HG03457 (cell line): ENCODE measurements around the gene LAMA4.
"Not testable (repeated sequence)": the region's sequence is repeated elsewhere in the genome, so short reads cannot be mapped to it uniquely, and the experiment has no call there.

Experiments
- ATAC-seq: cut with Tn5 transposase; IDR thresholded peaks from one replicate; pipeline ENCODE4 v1.9.1; 2021; ENCODE audit warnings: moderate number of reproducible peaks; ENCODE audit not compliant: unreplicated experiment

The LAMA4 gene

DNA sequence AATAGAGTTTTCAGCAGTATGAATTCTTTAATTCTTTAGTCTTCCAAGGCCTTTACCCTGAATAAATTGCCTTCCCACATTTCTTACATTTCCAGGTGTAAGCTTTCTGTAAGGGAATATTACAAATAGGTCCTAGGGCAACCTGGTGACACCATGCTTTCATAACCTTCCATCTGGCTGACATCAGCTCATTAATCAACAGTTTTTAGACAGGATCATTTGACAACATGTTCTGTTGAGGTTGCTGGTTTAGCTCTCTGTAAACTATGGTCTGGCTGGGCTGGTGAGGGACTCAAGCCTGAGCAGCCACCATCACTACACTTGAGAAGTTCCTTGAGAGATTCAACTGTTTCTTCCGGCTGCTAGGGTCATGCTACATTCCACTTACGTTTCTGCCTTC lies 147.8 kb downstream of the LAMA4 start:
- ATAC-seq: no peak

DNA sequence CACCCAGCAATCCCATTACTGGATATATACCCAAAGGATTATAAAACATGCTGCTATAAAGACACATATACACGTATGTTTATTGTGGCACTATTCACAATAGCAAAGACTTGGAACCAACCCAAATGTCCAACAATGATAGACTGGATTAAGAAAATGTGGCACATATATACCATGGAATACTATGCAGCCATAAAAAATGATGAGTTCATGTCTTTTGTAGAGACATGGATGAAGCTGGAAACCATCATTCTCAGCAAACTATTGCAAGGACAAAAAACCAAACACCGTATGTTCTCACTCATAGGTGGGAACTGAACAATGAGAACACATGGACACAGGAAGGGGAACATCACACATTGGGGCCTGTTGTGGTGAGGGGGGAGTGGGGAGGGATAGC lies 148.3 kb downstream of the LAMA4 start:
- ATAC-seq: not testable (repeated sequence)

DNA sequence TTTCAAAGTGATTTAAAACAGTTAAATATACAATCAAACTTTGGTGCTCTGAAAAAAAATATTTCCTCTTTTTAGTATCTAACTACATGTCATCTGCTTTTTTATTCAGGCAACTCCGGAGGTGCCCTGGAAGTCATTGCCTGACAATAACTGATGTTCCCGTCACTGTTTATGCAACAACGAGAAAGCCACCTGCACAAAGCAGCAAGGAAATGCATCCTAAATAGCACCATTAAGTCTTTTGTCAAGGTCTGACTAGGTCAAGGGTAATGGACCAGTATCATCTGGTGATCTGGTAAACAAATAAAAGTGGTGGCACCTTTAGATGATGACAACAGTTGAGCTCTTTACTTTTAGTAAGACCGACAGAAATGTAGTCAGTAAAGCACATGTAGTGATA lies 153.8 kb downstream of the LAMA4 start:
- ATAC-seq: no peak

DNA sequence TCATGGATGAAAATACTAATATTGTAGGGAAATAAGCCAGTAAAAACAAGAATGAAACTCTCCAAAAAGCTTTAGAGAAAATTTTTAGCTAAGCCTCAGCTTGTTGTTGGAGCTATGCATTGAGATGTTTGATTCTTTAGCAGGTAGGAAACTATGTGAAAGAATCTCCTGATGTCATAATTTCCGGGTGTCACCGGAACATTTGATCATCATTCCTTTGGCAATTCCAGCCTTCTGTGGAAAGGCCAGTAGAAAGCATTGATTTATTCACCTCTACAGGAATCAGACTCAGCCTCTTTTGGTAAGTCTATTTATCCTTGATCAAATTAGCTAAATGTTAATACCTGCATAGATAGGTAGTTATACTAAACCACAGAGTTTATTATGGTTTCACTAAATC lies 157.5 kb downstream of the LAMA4 start:
- ATAC-seq: no peak

DNA sequence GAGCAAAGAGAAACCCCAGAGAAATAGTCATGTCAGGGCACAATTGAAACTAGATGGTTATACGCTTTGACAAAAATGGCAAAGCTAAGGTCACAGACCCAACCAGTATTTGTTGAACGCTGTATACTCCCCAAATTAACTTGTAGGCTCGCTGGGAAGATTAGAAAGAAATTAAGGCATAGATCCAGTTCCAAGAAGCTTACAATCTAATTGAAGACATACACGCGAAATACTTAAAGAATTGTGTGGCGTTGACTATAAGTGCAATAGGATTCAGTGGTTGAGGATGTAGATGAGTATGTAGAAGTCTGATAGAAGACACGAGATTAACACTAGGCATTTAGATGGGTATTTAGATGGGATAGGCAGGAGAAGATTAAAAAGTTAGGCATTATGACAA lies 166.5 kb downstream of the LAMA4 start:
- no peak for ATAC-seq

DNA sequence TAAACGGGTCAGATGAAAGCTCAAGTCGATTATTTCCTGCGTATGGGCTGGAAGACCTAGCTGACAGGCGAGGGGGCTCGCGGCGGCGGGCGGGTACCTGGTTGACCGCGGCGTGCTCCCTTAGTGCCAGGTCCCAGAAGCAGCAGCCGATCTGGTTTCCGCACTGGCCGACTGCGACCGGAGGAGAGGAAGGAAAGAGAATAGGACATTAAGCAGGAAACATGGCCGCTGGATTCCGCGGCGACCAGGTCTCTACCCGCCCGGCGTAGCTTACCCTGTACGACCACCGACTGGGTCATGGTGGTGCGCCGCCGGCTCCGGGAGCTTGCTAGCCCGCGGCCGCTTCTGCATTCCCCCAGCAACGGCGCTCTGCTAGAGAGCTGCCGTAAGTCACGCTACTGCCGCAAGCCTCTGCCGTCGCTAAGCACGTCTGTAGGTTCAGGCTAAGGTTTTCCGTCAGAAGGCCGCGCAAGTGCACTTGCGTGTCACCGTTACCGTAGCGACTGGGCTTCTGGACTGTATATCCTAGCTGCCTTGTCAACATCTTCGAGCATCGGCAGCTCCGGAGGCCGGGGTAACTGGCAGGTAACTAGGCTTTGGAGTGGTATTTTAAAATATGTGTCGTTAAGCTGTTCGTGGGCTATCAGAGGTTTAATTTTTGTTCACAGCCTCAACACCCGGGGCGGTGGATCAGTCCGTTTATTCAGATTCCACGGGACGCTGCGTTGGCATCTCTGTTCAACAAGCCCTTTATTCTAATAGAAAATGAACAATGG lies 167.0 kb downstream of the LAMA4 start, which contains the start of the genes FAM229B and TUBE1:
Gene FAM229B (plus strand): TSS at position 456 of the 776 bp plus-strand sequence. CDS start 11,693 bp downstream, outside the sequence.
Gene TUBE1 (minus strand): TSS at position 347 of the 776 bp plus-strand sequence. CDS start 48 bp downstream, at position 299.
- ATAC-seq: peak; percentile 98

DNA sequence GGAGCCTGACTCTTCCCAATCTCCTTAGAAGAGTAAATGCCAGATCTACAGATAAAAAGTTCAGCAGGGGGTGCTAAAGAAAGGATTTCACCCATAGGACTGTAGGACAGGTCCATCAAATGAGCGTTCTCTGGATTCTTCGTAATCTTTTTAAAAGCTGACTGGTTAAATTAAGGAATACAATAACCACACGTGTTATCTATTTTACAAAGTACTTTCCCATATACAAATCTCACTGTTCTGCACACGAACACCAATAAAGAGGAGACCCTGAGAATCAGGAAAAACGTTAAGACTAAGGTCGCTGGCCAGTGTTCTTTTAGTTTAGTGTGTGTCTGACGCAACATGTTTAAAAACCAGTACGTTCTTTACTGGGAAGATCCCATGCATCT lies 167.6 kb downstream of the LAMA4 start:
- ATAC-seq: peak; percentile 3

DNA sequence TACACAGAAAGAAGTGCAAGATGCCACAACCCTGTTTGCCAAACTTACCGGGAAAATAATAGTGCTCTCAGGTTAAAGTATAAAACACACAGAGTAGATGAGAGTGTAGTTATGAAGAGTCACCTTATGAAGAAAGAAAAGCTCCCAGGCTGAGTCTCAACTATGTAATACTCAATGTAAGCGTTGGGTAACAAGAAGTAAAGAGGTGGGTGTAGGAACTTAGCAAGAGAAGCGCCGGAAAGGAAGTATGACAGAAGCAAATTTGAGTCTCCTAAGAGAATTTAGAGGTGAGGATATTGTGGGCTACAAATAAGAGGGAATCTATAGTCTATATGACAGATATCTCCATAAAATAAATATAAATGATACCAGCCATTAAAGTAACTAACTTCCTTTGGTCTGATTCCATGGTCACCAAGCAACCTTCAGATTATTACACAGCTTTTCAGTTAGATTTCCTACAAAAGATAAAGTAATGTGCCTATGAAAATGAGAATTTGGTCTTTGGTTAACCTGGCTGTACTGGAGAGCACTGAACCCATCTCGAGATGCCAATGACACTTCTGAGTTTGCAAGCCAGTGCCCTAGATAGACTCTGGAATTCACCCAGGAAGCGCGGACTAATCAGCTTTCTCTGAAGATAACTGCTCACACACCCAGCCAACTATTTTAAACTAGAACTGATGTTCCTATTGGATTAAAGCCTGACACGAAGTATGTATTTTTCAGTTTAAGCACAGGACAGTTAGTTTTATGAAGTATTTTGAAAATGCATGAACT lies 168.9 kb downstream of the LAMA4 start:
- ATAC-seq: no peak

DNA sequence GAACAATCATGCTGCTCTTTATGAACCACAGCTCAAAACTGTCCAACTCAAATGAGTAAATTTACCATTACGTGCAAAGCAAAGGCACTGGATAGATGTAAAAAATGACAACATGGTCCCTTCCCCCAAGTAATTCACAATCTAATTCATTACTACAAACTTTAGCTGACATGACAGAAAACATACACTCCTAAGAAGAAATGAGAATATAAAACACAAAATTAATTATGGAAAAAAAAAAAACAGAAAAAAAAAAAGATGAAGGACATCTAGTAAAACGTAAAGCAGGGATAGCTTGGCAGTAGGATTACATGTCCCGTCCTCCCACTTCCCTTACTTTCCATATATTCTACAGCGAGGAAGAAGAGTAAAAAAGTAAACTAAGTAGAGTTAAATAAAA lies 172.8 kb downstream of the LAMA4 start:
- ATAC-seq: no peak

DNA sequence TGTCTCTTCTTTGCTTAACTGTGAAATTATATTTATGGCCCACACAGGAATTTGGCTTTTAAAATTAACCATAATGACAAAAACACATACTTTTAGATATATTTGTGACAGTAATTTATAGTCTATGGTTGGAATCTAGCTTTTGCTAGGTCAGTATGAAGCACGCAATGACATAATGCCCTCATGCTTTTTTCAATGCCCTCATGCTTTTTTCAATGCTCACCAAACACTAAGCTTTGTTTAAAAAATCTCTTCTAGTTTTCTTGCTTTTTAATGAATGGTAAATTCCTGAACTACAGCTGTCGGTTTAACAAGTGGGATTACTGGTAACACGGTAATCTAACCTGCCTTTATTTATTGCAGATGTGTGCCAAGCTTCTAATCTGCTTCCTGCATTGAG lies 187.8 kb downstream of the LAMA4 start:
- ATAC-seq: no peak

DNA sequence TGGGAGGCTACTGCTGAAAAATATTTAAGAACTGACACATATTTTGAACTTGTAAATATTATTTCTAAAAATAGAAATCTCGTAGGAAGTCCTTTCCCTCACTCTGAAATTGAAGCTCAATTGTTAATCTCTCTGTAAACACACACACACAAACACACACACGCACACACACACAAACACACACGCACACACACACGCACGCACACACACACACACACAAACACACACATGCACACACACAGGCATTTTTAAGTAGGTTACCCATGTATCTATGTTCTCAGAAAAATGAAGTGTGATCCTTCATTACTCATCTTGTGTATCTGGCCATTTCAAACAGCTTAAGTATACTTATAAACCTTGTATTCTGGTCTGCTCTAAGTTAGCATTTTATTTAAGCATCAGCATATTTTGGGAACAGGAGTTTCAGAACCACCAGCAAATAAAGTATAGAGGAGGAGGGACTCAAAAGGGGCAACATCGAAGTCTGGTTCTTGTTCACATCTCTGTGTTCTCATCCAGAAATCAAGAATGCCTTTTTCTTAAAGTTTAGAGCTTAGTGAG lies 188.9 kb downstream of the LAMA4 start:
- no peak for ATAC-seq

DNA sequence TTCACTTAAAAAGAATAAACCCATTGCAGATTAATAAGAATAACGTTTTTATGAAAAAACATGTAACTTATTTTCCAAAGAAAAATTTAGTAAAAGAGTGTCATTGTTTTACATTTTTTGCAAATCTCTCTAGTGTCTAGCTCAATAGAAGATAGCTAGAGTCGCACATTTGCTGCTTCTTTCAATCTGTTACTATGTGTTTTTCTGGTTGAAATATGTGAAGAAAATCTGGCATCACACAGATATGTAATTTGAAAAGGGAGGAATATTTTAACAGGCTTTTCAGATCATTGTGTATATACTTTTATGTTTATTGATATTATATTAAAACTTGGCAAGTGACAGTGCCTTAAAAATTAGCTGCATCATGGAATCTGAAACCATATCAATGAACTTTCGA lies 191.4 kb downstream of the LAMA4 start:
- no peak for ATAC-seq

DNA sequence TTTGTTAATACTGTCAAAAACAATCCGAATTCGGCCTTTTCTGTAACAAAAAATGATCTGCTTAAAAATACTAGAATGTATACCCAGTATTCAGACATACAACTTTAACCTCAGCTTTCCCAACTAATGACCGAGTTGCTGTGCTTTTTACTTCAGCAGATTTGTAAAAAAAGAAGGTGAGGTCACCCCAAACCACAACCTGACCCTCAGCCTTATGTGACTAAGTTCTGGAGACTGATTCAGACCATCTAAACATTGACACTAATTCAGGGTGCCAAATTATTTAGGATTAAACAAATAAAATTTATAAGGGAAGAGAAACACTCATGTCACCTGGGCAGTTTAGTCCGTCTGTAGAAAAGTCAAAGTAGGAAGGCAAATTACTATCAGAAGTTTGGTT lies 192.8 kb downstream of the LAMA4 start:
- ATAC-seq: no peak
